HepG2 (cell line): ENCODE results near the gene GALNT1. TPM values are rescaled to one million over a fixed set of nuclear protein-coding genes. Genes with fewer than 3 reads are reported as not detected.

Source experiments
- HOXA3 ChIP-seq: sonication (generic); formaldehyde crosslinking; IDR thresholded peaks from 2 replicates; pipeline ENCODE4 v1.5.0; 2020; ENCODE audit warnings: missing genetic modification reagents
- SP4 ChIP-seq: sonication (generic); formaldehyde crosslinking; IDR thresholded peaks from 2 replicates; pipeline ENCODE4 v1.8.1; 2023; ENCODE audit warnings: mild to moderate bottlenecking, missing genetic modification reagents
- TERF1 ChIP-seq: sonication (generic); formaldehyde crosslinking; IDR thresholded peaks from 2 replicates; pipeline ENCODE4 v1.8.0; 2022; ENCODE audit warnings: mild to moderate bottlenecking, missing genetic modification reagents, moderate library complexity
- ZMYM4 ChIP-seq: sonication (generic); formaldehyde crosslinking; IDR thresholded peaks from 2 replicates; pipeline ENCODE4 v1.8.1; 2023; ENCODE audit warnings: mild to moderate bottlenecking, missing genetic modification reagents
- ZNF292 ChIP-seq: sonication (generic); formaldehyde crosslinking; IDR thresholded peaks from 2 replicates; pipeline ENCODE4 v1.8.1; 2022; ENCODE audit warnings: mild to moderate bottlenecking, low read depth, missing genetic modification reagents, borderline replicate concordance
- ZNF329 ChIP-seq: sonication (generic); formaldehyde crosslinking; IDR thresholded peaks from 2 replicates; pipeline ENCODE4 v1.9.0; 2021; ENCODE audit warnings: low read depth, mild to moderate bottlenecking, missing genetic modification reagents
- ZNF331 ChIP-seq: sonication (generic); formaldehyde crosslinking; IDR thresholded peaks from 2 replicates; pipeline ENCODE4 v1.4.0; 2020; ENCODE audit warnings: missing genetic modification reagents
- polyA plus RNA-seq, 8 experiments: library from polyadenylated mRNA; depleted of rRNA in 3 of 8; stranded (reverse) in 7 of 8; unstranded in 1 of 8; fragments of >200 nt; fragmentation: Illumina TruSeq in 4 of 8; extraction: Trizol in 4 of 8; gene quantifications; 2 replicates each; pipeline versions ENCODE4 v1.2.1 to v1.2.3, GENCODE V29; 2011 to 2016; ENCODE audit warnings: low read depth in 4 of 8, missing spikeins in 1 of 8, mixed read lengths in 1 of 8; ENCODE audit not compliant: insufficient read depth in 1 of 8
- total RNA-seq, 5 experiments: library from RNA; depleted of rRNA; stranded (reverse); fragments of >200 nt; fragmentation: Illumina TruSeq; extraction: Trizol; gene quantifications; 2 replicates each; pipeline ENCODE4 v1.2.3, GENCODE V29; 2016; ENCODE audit warnings: low read depth in 1 of 5
- TF ChIP-seq, protein P1 (sequence below): sonication (generic); formaldehyde crosslinking; conservative IDR thresholded peaks from 2 replicates; pipeline ENCODE4 v1.4.0; 2020; ENCODE audit warnings: missing genetic modification reagents
- TF ChIP-seq, protein P2 (sequence below): sonication (generic); formaldehyde crosslinking; conservative IDR thresholded peaks from 2 replicates; pipeline ENCODE4 v1.8.0; 2022; ENCODE audit warnings: low read depth, missing genetic modification reagents
- TF ChIP-seq, protein P3 (sequence below): sonication (generic); formaldehyde crosslinking; IDR thresholded peaks from 2 replicates; pipeline ENCODE4 v1.5.1; 2020; ENCODE audit warnings: missing genetic modification reagents, mild to moderate bottlenecking, borderline replicate concordance

The GALNT1 gene
- total and polyA plus RNA-seq, 2 of the 13 experiments (the other 11 are each of a cell fraction or from before 2014, with no cell fraction given) = 41.1 to 100 TPM

DNA sequence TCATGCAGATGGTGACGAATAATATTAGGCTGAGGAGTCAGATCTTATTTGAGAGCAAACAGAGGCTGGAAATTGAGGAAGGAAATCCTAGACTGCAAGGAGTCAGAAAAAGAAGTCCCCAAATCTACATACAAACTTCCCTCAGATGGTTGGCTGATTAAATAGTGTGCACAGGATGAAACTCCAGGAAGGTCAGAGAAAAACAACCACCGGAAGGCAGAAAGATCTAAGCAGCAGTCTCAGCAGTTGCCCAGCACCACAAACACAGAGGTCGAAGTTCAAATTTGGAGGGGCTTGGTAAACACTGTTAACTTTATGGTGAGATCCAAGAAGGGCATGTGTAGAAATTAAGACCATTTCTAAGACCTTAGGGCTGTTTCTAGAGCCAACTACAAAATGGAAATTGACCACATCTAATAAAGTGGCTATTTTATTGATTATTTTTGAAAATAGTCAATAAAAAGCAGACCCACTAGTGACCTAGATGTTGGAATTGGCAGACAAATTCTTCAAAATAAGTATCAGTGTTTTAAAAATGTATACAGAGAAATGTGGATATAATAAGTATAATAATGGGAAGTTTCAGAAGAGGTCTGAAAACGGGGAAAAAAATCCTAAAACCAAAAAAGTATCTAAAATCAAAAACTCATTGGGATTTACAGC lies 134.8 kb downstream of the GALNT1 start (continued):
- TF ChIP-seq ZNF329 (CRISPR knock-in tag) (no peak), ZNF292 (CRISPR knock-in tag) (peak; percentile 73; the same call in 1 of the 2 replicates), SP4 (CRISPR knock-in tag) (no peak), TERF1 (CRISPR knock-in tag) (no peak), HOXA3 (CRISPR knock-in tag) (peak; percentile 72), ZNF331 (CRISPR knock-in tag) (peak; percentile 41; the same call in 1 of the 2 replicates), ZMYM4 (CRISPR knock-in tag) (peak; percentile 86)
- TF ChIP-seq, protein P1, sequence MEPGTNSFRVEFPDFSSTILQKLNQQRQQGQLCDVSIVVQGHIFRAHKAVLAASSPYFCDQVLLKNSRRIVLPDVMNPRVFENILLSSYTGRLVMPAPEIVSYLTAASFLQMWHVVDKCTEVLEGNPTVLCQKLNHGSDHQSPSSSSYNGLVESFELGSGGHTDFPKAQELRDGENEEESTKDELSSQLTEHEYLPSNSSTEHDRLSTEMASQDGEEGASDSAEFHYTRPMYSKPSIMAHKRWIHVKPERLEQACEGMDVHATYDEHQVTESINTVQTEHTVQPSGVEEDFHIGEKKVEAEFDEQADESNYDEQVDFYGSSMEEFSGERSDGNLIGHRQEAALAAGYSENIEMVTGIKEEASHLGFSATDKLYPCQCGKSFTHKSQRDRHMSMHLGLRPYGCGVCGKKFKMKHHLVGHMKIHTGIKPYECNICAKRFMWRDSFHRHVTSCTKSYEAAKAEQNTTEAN = no peak
- TF ChIP-seq, protein P2, sequence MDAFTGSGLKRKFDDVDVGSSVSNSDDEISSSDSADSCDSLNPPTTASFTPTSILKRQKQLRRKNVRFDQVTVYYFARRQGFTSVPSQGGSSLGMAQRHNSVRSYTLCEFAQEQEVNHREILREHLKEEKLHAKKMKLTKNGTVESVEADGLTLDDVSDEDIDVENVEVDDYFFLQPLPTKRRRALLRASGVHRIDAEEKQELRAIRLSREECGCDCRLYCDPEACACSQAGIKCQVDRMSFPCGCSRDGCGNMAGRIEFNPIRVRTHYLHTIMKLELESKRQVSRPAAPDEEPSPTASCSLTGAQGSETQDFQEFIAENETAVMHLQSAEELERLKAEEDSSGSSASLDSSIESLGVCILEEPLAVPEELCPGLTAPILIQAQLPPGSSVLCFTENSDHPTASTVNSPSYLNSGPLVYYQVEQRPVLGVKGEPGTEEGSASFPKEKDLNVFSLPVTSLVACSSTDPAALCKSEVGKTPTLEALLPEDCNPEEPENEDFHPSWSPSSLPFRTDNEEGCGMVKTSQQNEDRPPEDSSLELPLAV = no peak
- TF ChIP-seq, protein P3, sequence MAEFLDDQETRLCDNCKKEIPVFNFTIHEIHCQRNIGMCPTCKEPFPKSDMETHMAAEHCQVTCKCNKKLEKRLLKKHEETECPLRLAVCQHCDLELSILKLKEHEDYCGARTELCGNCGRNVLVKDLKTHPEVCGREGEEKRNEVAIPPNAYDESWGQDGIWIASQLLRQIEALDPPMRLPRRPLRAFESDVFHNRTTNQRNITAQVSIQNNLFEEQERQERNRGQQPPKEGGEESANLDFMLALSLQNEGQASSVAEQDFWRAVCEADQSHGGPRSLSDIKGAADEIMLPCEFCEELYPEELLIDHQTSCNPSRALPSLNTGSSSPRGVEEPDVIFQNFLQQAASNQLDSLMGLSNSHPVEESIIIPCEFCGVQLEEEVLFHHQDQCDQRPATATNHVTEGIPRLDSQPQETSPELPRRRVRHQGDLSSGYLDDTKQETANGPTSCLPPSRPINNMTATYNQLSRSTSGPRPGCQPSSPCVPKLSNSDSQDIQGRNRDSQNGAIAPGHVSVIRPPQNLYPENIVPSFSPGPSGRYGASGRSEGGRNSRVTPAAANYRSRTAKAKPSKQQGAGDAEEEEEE (CRISPR knock-in tag) = no peak
- TF ChIP-seq, all 625 proteins: peak for 130
